Endometrial microvascular endothelial cells (primary cell): ENCODE results near the gene SLC16A9. TPM values are rescaled to one million over a fixed set of nuclear protein-coding genes. Genes with fewer than 3 reads are reported as not detected.

Experiments used
- in situ Hi-C: cut with HindIII; loops from 2 replicates; pipeline ENCODE4 v1.10.0; 2017; ENCODE audit warnings: low sequenced_read_pairs, low pct_unique_long_range_greater_than_20kb; ENCODE audit errors: inconsistent ontology term
- total RNA-seq: library from RNA; depleted of rRNA; stranded (reverse); fragments of >200 nt; gene quantifications from one replicate; pipeline ENCODE4 v1.2.3, GENCODE V29; 2015; ENCODE audit errors: inconsistent ontology term

The SLC16A9 gene
- total RNA-seq, 1 donor from 2014 or later, result 1.3 TPM

GRCh38 chr10:59724098-59724938, 14.7 kb upstream of the SLC16A9 start:
- in situ Hi-C loops, result no loop called here

- in situ Hi-C loops, result no loop called here
Observed at GRCh38 chr10:59720377-59720776, 10.7 kb upstream of the SLC16A9 start.

GRCh38 chr10:59719374-59719773, 9.7 kb upstream of the SLC16A9 start:
- in situ Hi-C loops, result no loop called here

GRCh38 chr10:59718257-59718656, 8.6 kb upstream of the SLC16A9 start:
- in situ Hi-C loops, result no loop called here

- in situ Hi-C loops, result no loop called here
Observed at GRCh38 chr10:59713196-59713821, 3.7 kb upstream of the SLC16A9 start.

- in situ Hi-C loops, result no loop called here
Observed at GRCh38 chr10:59711871-59712494, 2.3 kb upstream of the SLC16A9 start.

GRCh38 chr10:59708816-59709394, 745 bp downstream of the SLC16A9 start:
- in situ Hi-C loops, result no loop called here

- in situ Hi-C loops, result no loop called here
Observed at GRCh38 chr10:59706851-59707797, 2.5 kb downstream of the SLC16A9 start.

GRCh38 chr10:59705931-59706330, 3.7 kb downstream of the SLC16A9 start:
- in situ Hi-C loops, result no loop called here

GRCh38 chr10:59704630-59705029, 5.0 kb downstream of the SLC16A9 start:
- in situ Hi-C loops, result no loop called here

- in situ Hi-C loops, result no loop called here
Observed at GRCh38 chr10:59702347-59702746, 7.3 kb downstream of the SLC16A9 start.

- in situ Hi-C loops, result no loop called here
Observed at GRCh38 chr10:59700709-59701108, 8.9 kb downstream of the SLC16A9 start.

GRCh38 chr10:59698326-59698725, 11.3 kb downstream of the SLC16A9 start:
- in situ Hi-C loops, result no loop called here

GRCh38 chr10:59695637-59696036, 14.0 kb downstream of the SLC16A9 start:
- in situ Hi-C loops, result no loop called here

GRCh38 chr10:59694936-59695335, 14.7 kb downstream of the SLC16A9 start:
- in situ Hi-C loops, result no loop called here

GRCh38 chr10:59692113-59692512, 17.5 kb downstream of the SLC16A9 start:
- in situ Hi-C loops, result no loop called here

GRCh38 chr10:59688921-59689351, 20.7 kb downstream of the SLC16A9 start:
- in situ Hi-C loops, result no loop called here

- in situ Hi-C loops, result no loop called here
Observed at GRCh38 chr10:59687657-59688056, 22.0 kb downstream of the SLC16A9 start.

- in situ Hi-C loops, result no loop called here
Observed at GRCh38 chr10:59684006-59684405, 25.6 kb downstream of the SLC16A9 start.
